Activated CD4-positive, alpha-beta T cell treated with anti-CD3 and anti-CD28 coated beads, Interleukin-2, amount 10 ng/mL, durations not matched to agents 7 days and 5 days (primary cell): ENCODE measurements around the gene DNMBP. TPM values are rescaled to one million over a fixed set of nuclear protein-coding genes. Genes with fewer than 3 reads are reported as not detected.
"Not testable (repeated sequence)": the region's sequence is repeated elsewhere in the genome, so short reads cannot be mapped to it uniquely, and the experiment has no call there.

ENCODE experiments used
- CTCF ChIA-PET: fragments of 350-600 bp; sonication (Branson Sonifier 250); formaldehyde crosslinking; loops from one replicate; lab custom pipeline; 2021; ENCODE audit warnings: antibody characterized with exemption; lab: Charles Lee
- POLR2A ChIA-PET: fragments of 350-600 bp; sonication (Branson Sonifier 250); formaldehyde crosslinking; loops from one replicate; lab custom pipeline; 2021; ENCODE audit warnings: antibody characterized with exemption; lab: Charles Lee
- DNase-seq: peaks from one replicate; pipeline ENCODE4 v3.0.0-alpha.2; 2020
- H3K27ac Mint-ChIP-seq: one replicate; pipeline ENCODE4 v1.8.0; 2021; ENCODE audit warnings: mild to moderate bottlenecking, moderate library complexity, mixed read lengths
- H3K27me3 Mint-ChIP-seq: one replicate; pipeline ENCODE4 v1.8.0; 2021; ENCODE audit warnings: mixed read lengths
- H3K36me3 Mint-ChIP-seq: one replicate; pipeline ENCODE4 v1.8.0; 2021; ENCODE audit warnings: low read depth, mixed read lengths
- H3K4me1 Mint-ChIP-seq: one replicate; pipeline ENCODE4 v1.8.0; 2021; ENCODE audit warnings: mixed read lengths
- H3K4me3 Mint-ChIP-seq: one replicate; pipeline ENCODE4 v1.8.0; 2021; ENCODE audit warnings: mild to moderate bottlenecking, moderate library complexity, mixed read lengths
- H3K9me3 Mint-ChIP-seq: one replicate; pipeline ENCODE4 v1.8.0; 2021; ENCODE audit warnings: mixed read lengths
- total RNA-seq, 2 experiments: library from RNA; stranded (reverse); gene quantifications; one replicate each; pipeline ENCODE4 v1.2.3, GENCODE V29; 2021

DNMBP gene
- total RNA-seq, 2 experiments from 2014 or later: 2.9 to 3.2 TPM

- Mint-ChIP-seq H3K36me3 (peaks cover 4% of the 10 kb centered on the region), H3K4me1 (no peaks in the 10 kb centered on the region), H3K27me3 (no peaks in the 10 kb centered on the region), H3K4me3 (no peak overlapping the region), H3K27ac (no peak overlapping the region), H3K9me3 (peaks cover 3% of the 10 kb centered on the region)
- DNase-seq: no peak
- POLR2A ChIA-PET: no interaction called here
- CTCF ChIA-PET: no interaction called here
These were observed 51.4 kb downstream of the DNMBP start for GRCh38 chr10:99958302-99958701.

- H3K4me1 Mint-ChIP-seq, POLR2A ChIA-PET, H3K4me3 Mint-ChIP-seq, DNase-seq, H3K27ac Mint-ChIP-seq, CTCF ChIA-PET, H3K27me3 Mint-ChIP-seq: not testable (repeated sequence)
- H3K36me3 Mint-ChIP-seq: peaks cover 13% of the 10 kb centered on the region
- peaks cover 19% of the 10 kb centered on the region for H3K9me3 Mint-ChIP-seq
These were observed 56.2 kb downstream of the DNMBP start for GRCh38 chr10:99953510-99953909.

DNA sequence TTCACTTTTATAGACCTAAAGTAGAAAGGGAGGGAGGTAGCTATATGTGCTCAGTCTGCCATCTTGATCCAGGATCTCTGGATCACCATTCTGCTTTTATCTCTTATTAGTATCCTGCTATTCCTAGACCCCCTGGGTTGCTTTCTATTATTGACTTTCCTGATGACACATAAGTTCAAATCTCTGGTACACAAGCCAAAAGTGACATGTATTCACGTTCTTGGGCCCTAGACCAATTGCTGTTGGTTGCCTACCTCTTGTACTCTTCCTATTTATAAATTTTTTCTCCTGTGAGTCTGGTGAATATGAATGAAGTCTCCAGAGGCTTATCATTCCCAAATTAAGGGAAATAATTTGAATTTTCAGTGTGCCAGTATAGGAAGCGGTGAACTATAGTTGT is 56.9 kb downstream of the DNMBP start:
- POLR2A ChIA-PET: no interaction called here
- H3K4me1 Mint-ChIP-seq: no peaks in the 10 kb centered on the region

GRCh38 chr10:99946051-99946450 is 63.7 kb downstream of the DNMBP start:
- H3K9me3 Mint-ChIP-seq, DNase-seq, H3K36me3 Mint-ChIP-seq, H3K27me3 Mint-ChIP-seq, CTCF ChIA-PET, H3K4me1 Mint-ChIP-seq, H3K27ac Mint-ChIP-seq, H3K4me3 Mint-ChIP-seq, POLR2A ChIA-PET: not testable (repeated sequence)

More for the DNA sequence above, 56.9 kb downstream of the DNMBP start:
- H3K36me3 Mint-ChIP-seq: peaks cover 13% of the 10 kb centered on the region
- peaks cover 19% of the 10 kb centered on the region for H3K9me3 Mint-ChIP-seq
- H3K27me3 Mint-ChIP-seq: no peaks in the 10 kb centered on the region
- CTCF ChIA-PET: interaction anchor here (0.6 kb wide), 1 partner anchor 20 kb away, joined by 3 read pairs; no protein-coding TSS in a partner anchor
- DNase-seq: no peak
- H3K27ac Mint-ChIP-seq: no peak overlapping the region
- no peak overlapping the region for H3K4me3 Mint-ChIP-seq

- no peaks in the 10 kb centered on the region for H3K4me1 Mint-ChIP-seq
- no peak overlapping the region for H3K27ac Mint-ChIP-seq
- DNase-seq: no peak
- H3K9me3 Mint-ChIP-seq: peaks cover 5% of the 10 kb centered on the region
- H3K36me3 Mint-ChIP-seq: peaks cover 3% of the 10 kb centered on the region
- no peaks in the 10 kb centered on the region for H3K27me3 Mint-ChIP-seq
- CTCF ChIA-PET: no interaction called here
- H3K4me3 Mint-ChIP-seq: no peak overlapping the region
- POLR2A ChIA-PET: no interaction called here
These were observed 64.5 kb downstream of the DNMBP start for GRCh38 chr10:99945263-99945662.

DNA sequence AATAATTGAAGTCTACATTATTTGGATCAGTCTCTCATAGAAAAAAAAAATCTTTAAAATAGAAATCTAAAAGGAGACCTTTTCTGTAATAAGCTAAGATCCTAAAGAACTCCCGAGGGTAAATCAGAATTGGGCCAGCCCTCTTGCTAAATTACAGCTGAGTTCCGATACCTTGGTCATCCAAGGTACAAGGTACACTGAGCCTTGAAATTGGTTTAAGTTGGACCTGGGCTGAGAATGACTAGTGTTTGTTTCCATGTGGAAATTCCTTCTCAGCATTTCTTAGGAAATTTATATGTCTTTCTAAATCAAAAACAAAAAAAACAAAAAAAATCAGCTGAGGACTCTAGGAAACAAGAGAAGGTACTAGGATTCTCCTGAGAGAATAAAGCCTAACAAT is 64.9 kb downstream of the DNMBP start:
- H3K9me3 Mint-ChIP-seq: peaks cover 3% of the 10 kb centered on the region
- no peaks in the 10 kb centered on the region for H3K4me1 Mint-ChIP-seq
- CTCF ChIA-PET: no interaction called here
- no peak for DNase-seq
- H3K4me3 Mint-ChIP-seq: no peak overlapping the region
- H3K27me3 Mint-ChIP-seq: no peaks in the 10 kb centered on the region
- H3K36me3 Mint-ChIP-seq: no peaks in the 10 kb centered on the region
- POLR2A ChIA-PET: no interaction called here
- no peak overlapping the region for H3K27ac Mint-ChIP-seq

GRCh38 chr10:99943908-99944307 is 65.8 kb downstream of the DNMBP start:
- Mint-ChIP-seq H3K4me3 (no peak overlapping the region), H3K4me1 (no peaks in the 10 kb centered on the region), H3K9me3 (peaks cover 3% of the 10 kb centered on the region), H3K36me3 (no peaks in the 10 kb centered on the region), H3K27ac (no peak overlapping the region), H3K27me3 (no peaks in the 10 kb centered on the region)
- ChIA-PET POLR2A (no interaction called here), CTCF (no interaction called here)
- no peak for DNase-seq

DNA sequence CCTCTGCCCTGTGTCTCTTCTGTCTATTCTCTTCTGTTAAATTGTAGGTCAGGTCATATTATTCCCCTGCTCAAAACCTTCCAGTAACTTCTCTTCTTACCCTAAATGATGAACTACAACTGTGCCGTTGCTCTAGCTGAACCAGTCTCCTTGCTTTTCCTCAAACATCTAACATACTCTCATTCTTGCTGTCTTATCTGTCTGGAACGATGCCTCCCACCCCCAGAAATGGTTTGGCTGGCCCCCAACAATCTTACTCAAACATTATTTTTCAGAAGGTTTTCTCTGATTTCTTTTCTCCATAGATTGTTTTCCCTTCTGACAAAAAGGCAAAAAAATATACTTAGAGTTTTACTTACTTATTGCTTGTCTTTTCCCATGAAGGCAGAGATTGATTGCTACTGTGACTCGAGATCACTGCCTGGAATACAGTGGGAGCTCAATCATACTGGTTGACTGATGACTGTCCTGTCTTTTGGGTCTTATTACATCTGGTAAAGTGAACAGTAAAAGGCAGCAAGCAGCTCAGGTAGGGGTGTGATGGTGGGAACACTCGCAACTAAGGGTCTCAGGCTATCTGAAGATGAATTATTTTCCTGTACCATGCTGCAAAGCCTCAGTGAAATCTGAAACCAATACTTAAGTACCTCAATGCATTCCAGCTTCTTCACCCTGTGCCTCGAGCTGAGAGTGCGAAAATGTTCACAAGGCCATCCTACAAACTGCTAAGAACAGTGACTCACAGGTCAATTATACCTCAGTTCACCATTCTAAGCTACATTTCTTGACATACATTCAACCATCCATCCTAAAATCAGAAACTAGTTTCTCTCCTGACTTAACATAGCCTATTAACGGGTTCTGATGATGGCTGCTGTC is 67.6 kb downstream of the DNMBP start:
- no peaks in the 10 kb centered on the region for H3K36me3 Mint-ChIP-seq
- no peak overlapping the region for H3K27ac Mint-ChIP-seq
- no peak overlapping the region for H3K4me3 Mint-ChIP-seq
- H3K9me3 Mint-ChIP-seq: peaks cover 3% of the 10 kb centered on the region
- ChIA-PET CTCF (no interaction called here), POLR2A (no interaction called here)
- no peak for DNase-seq
- H3K4me1 Mint-ChIP-seq: no peaks in the 10 kb centered on the region
- H3K27me3 Mint-ChIP-seq: no peaks in the 10 kb centered on the region

- CTCF ChIA-PET: no interaction called here
- peaks cover 3% of the 10 kb centered on the region for H3K9me3 Mint-ChIP-seq
These were observed 71.2 kb downstream of the DNMBP start for GRCh38 chr10:99938563-99938962.

DNA sequence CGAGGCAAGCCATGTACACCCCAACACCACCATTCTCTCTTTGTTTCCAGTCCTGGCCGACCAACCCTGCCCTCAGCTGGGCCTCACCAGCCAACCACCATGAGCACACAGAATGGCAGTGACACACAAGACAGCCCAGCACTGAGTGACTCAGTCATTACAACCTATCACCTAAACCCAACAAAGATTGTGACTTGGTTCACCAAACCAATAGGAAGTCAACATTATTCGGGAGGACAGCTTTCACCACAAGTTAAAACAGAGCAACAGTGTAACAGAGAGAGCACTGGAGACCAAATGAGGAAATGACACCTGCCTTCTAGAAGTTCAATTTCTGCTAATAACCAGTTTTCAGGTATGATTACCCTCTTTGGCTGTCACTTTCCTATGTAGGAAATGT is 72.1 kb downstream of the DNMBP start:
- CTCF ChIA-PET: no interaction called here
- H3K36me3 Mint-ChIP-seq: no peaks in the 10 kb centered on the region
- no peaks in the 10 kb centered on the region for H3K27me3 Mint-ChIP-seq
- POLR2A ChIA-PET: no interaction called here
- DNase-seq: no peak
- peaks cover 3% of the 10 kb centered on the region for H3K9me3 Mint-ChIP-seq
- no peak overlapping the region for H3K27ac Mint-ChIP-seq
- H3K4me3 Mint-ChIP-seq: no peak overlapping the region
- no peaks in the 10 kb centered on the region for H3K4me1 Mint-ChIP-seq

More at GRCh38 chr10:99938563-99938962, 71.2 kb downstream of the DNMBP start:
- H3K27ac Mint-ChIP-seq: no peak overlapping the region
- H3K4me1 Mint-ChIP-seq: no peaks in the 10 kb centered on the region
- no peaks in the 10 kb centered on the region for H3K27me3 Mint-ChIP-seq
- no peak for DNase-seq
- no peaks in the 10 kb centered on the region for H3K36me3 Mint-ChIP-seq
- POLR2A ChIA-PET: no interaction called here
- H3K4me3 Mint-ChIP-seq: no peak overlapping the region

DNA sequence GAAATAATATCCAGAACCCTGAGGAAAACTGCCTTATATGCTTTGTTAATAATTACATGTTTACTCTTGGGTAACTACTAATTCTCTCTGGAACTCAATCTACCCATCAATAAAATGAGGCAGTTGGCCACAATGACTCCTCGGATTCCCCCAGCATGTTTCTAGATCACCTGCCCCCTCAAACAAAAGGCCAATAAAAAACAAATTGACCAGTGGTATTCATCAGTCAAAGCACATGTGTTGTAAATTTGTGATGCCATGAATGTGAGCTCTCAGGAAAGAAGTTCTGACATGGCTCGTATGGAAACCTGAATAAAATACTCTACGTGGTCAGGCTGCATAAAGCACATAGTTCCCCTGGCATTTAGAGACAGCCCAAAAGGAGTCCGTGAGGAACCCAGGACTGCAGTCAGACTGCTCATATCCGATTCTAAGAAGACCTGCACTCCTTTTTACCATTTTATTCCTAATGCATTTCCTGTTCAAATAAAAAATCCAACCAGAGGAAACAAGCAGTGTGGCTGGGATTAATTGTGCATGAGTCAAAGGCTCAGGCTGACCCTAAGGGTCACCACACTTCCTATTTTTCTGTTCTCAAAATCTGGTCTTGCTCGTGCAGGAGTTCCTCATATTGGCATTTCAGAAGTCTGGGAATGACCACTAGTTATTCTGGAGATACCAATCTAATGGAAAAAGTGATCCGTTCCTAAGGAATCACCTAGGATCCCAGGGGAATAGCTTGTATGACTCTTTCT is 77.4 kb downstream of the DNMBP start:
- H3K36me3 Mint-ChIP-seq, DNase-seq, H3K27me3 Mint-ChIP-seq, POLR2A ChIA-PET, H3K4me3 Mint-ChIP-seq, H3K27ac Mint-ChIP-seq, H3K9me3 Mint-ChIP-seq: not testable (repeated sequence)
- CTCF ChIA-PET: interaction anchor here (0.6 kb wide), 1 partner anchor 20 kb away, joined by 3 read pairs; no protein-coding TSS in a partner anchor
- peaks cover 12% of the 10 kb centered on the region for H3K4me1 Mint-ChIP-seq

GRCh38 chr10:99930731-99931550 is 78.8 kb downstream of the DNMBP start:
- POLR2A ChIA-PET: no interaction called here
- H3K36me3 Mint-ChIP-seq: no peaks in the 10 kb centered on the region
- CTCF ChIA-PET: interaction anchor here (0.5 kb wide), 1 partner anchor 74 kb away, joined by 3 read pairs; no protein-coding TSS in a partner anchor
- H3K4me3 Mint-ChIP-seq: no peak overlapping the region
- no peak overlapping the region for H3K27ac Mint-ChIP-seq
- DNase-seq: no peak
- peaks cover 12% of the 10 kb centered on the region for H3K4me1 Mint-ChIP-seq
- H3K9me3 Mint-ChIP-seq: no peaks in the 10 kb centered on the region
- H3K27me3 Mint-ChIP-seq: no peaks in the 10 kb centered on the region
